IPS-18c (cell line): ENCODE data around the gene WDR5.
"Not testable (repeated sequence)": the region's sequence is repeated elsewhere in the genome, so short reads cannot be mapped to it uniquely, and the experiment has no call there.

Source experiments
- H3K4me3 ChIP-seq: 2 replicates; pipeline ENCODE4 v1.7.0; 2013; ENCODE audit warnings: low read depth, mild to moderate bottlenecking, low read length, moderate library complexity; ENCODE audit not compliant: insufficient read depth
- H3K9me3 ChIP-seq: one replicate; pipeline ENCODE4 v1.6.1; 2013; ENCODE audit warnings: mild to moderate bottlenecking, low read length, moderate library complexity; ENCODE audit not compliant: control insufficient read depth, insufficient read depth

WDR5 gene

DNA sequence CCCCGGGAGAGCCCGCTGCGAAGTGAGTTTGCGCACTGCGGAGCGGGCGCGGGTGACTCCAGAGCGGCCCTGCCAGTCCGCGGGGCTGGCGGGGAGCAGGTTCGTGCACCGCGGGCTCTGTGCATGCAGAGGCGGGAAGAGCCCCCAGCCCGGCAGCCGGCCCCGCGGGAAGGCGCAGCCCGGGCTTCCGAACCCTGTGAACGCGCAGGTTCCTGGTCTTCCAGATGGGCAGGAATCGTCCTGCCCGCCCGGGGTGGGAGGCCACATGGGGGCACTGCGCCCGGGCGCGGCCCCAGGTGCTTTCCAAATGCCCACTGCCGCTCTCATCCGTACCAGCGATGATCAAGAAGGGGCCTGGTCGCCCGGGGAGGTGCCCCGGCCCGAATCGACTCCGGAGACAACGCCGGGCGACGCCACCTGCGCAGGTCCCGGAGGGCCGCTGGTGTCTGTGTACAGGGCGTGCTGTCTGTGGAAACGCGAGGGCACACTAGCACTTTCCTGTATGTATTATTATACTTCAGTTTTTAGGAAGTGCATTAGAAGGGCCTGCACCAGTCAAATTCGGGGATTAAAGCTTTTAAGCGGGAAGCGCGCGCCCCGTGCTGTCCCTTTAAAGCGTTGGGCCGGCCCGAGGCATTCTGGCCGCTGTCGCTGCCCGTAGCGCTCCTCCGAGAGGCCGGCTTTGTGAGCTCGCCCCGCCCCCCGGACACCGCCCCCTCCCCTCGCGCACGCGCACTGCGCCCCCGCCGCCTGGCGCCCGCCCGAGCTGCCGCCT is at the start of gene WDR5:
Gene WDR5 (plus strand): TSS at position 740 of the 775 bp plus-strand sequence. CDS start 3,796 bp downstream, outside the sequence.
- peak within 1 kb of the TSS; percentile 81 for H3K4me3 ChIP-seq

DNA sequence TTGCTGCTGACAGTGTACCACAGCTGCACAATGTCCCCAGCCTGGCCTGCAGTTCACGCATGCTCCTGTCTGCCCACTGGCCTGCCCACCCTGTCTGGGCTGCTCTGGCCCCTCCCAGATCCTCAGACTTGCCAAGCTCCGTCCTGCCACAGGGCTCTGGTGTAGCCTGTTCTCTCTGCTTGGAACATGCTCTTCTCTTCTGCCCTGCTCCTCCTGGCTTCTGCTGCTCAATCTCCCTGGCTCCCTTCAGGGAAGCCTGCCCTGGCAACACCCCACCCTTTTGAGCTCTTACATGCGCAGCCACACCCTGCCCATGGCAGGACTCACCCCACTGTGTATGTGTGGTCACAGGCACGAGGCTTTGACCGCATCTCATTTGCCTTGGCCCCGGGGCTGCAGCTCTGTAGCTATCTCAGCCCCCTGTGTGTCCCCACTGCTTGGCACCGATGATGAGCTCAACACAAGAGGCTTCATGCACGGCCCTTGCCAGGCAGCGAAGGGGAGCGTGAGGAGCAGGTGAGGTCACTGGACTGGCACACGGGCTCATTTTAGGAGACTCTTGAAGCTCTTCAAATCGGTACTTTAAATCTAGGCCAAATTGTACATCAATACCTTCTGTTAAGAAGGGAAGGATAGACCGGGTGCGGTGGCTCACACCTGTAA is 47.7 kb upstream of the WDR5 start:
- no peaks in the 10 kb centered on the region for H3K9me3 ChIP-seq
- no peak overlapping the region for H3K4me3 ChIP-seq

More for the DNA sequence above, at the start of gene WDR5:
- H3K9me3 ChIP-seq = peaks cover 3% of the 10 kb centered on the region

DNA sequence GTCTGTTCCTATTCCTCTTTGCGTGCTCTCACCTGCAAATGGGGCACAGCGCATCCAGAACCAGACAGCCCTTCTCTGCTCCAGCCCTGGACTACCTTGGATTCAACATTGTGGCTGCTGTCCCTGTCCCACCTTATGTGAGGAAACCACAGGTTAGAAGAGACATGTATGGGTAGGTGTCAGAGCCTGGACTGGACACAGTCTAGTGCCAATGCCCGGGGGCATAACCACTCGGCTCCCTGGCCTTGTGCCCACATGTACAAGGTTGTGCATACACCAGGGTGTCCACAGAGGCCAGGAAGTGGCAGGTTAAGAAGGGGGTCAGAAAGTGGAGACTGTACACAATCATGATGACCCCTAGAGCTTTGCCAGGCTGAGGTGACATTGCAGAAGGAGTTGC is 45.9 kb upstream of the WDR5 start:
- Histone ChIP-seq H3K4me3 (no peak overlapping the region), H3K9me3 (no peaks in the 10 kb centered on the region)

DNA sequence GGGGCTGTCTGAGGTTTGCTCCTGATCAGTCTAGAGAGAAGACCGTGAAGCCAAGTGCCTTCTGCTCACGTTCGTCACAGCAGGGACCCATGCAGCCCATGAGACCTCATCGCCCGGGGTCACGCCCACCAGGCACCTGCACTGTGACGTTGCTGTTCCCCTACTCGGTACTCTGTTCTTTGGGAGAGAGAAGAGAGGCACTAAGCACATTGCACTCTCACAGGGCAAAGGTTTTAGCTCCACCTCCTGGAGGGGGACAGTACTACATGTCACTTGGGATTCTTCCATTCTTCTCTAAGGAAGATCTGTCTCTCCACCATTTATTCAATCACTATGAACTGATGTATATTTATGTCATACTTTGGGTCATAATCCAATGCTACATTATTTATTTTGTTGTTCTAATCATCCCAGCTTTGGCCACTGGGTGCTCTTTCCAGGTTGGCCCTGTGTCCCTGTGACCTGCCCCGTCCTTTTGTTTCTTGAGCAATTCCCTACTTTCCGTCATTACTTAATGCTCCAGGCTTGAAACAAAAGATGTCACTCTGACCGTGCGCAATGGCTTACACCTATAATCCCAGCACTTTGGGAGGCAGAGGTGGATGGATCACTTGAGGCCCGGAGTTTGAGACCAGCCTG is 36.6 kb upstream of the WDR5 start:
- peaks cover 3% of the 10 kb centered on the region for H3K9me3 ChIP-seq
- no peak overlapping the region for H3K4me3 ChIP-seq

DNA sequence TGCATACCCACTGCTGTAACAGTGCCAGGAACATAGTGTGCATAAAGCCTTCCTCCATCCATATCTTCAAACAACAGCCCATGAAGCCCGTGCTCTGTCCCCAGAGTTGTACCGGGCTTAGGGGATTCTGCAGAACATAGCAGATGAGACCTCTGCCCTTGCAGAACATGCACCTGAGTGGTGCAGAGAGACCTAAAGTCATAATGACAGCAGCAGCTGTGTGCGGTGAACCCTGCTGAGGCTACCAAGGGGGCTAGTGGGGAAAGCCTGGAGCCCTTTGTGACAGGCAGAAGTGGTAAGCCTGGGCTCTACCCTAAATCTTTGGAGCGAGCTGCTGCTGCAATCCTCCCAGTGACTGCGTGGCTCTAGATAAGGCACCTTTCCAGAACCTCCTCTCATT is 35.8 kb upstream of the WDR5 start:
- no peak overlapping the region for H3K4me3 ChIP-seq
- H3K9me3 ChIP-seq = peaks cover 3% of the 10 kb centered on the region

DNA sequence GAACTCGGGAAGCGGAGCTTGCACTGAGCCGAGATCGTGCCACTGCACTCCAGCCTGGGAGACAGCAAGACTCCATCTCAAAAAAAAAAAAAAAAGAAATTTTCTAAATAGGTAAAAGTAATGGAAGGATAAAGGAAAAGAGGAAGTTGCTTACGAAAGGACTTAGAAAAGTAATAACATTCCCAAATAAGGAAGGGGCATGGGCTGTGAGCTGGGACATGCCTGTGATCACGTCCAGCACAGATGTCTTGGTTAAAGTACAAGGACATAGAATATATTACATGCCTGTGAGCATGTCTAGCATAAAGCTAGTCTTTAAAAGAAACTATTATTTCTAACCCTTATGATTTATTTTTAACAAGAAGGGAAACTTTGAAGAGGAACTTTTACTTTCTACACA is 34.7 kb upstream of the WDR5 start:
- H3K4me3 ChIP-seq, H3K9me3 ChIP-seq: not testable (repeated sequence)

DNA sequence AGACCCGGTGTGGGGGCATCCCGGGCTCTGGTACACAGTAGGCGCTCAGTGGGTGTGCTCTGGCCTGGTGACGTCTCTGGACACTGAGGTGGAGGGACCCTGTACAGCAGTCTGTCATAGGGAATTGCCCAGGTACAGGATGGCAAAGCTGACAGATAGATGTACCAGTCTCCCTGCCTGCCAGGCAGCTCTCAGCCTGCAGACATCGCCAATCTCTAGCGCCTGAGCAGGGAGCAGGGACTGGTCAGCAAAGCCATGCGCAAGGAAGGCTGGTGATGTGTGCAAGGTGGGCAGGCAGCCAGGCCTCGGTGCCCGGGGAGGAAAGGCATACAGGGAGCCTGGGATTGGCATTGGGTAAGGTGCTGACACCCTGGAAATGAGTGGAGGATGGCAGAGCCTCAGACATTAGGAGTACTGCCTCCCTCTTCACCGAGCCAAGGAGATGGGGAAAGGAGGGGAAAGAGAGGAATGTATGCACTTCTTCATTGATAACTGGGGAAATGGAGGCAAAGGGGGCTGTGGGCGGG is 34.2 kb upstream of the WDR5 start:
- H3K4me3 ChIP-seq = no peak overlapping the region
- H3K9me3 ChIP-seq = peaks cover 3% of the 10 kb centered on the region

DNA sequence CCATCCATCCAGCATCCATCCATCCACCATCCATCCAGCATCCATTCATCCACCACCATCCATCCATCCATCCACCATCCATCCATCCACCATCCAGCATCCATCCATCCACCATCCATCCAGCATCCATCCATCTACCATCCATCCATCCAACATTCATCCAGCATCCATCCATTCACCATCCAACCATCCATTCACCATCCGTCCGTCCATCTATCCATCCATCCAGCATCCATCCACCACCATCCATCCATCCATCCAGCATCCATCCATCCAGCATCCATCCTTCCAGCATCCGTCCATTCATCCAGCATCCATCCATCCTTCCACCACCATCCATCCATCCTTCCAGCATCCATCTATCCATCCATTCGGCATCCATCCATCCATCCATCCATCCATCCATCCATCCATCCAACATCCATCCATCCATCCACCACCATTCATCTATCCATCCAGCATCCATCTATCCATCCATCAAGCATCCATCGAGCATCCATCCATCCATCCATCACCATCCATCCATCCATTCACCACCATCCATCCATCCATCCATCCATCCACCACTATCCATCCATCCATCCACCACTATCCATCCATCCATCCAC is 32.4 kb upstream of the WDR5 start:
- Histone ChIP-seq H3K9me3 (peaks cover 3% of the 10 kb centered on the region), H3K4me3 (no peak overlapping the region)

DNA sequence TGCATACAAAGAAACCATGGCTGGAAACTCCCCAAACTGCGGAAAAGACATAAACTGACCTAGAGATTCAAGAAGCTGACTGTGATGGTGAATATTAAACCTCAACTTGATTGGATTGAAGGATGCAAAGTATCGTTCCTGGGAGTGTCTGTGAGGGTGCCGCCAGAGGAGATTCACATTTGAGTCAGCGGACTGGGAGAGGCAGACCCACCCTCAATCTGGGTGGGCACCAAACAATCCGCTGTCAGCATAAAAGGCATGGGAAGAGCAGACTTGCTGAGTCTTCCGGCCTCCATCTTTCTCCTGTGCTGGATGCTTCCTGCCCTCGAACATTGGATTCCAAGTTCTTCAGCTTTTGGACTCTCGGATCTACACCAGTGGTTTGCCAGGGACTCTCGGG is 24.8 kb upstream of the WDR5 start:
- H3K9me3 ChIP-seq = no peaks in the 10 kb centered on the region
- H3K4me3 ChIP-seq = no peak overlapping the region

DNA sequence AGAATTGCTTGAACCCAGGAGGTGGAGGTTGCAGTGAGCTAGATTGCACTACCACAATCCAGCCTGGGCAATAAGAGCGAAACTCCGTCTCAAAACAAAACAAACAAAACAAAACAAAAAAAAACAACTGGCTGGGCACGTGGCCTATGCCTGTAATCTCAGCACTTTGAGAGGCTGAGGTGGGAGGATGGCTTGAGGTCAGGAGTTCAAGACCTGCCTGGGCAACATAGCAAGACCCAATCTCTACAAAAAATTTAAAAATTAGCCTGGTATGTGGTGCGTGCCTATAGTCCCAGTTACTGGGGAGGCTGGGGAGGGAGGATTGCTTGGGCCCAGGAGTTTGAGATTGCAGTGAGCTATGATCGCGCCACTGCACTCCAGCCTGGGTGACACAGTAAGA is 23.3 kb upstream of the WDR5 start:
- no peaks in the 10 kb centered on the region for H3K9me3 ChIP-seq

DNA sequence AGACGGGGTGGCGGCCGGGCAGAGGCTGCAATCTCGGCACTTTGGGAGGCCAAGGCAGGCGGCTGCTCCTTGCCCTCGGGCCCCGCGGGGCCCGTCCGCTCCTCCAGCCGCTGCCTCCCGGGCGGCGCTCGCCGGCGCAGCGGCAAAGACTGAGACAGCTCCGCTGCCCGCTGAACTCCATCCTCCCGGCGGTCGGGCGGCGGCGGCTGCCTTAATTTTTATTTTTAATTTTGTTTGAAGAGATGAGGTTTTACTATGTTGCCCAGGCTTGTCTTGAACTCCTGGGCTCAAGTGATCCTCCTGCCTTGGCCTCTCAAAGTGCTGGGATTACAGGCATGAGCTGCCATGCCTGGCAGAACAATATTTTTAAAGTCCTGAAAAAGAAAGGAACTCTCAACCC is 16.9 kb upstream of the WDR5 start:
- not testable (repeated sequence) for H3K9me3 ChIP-seq, H3K4me3 ChIP-seq

More for the DNA sequence above, 23.3 kb upstream of the WDR5 start:
- H3K4me3 ChIP-seq = no peak overlapping the region

DNA sequence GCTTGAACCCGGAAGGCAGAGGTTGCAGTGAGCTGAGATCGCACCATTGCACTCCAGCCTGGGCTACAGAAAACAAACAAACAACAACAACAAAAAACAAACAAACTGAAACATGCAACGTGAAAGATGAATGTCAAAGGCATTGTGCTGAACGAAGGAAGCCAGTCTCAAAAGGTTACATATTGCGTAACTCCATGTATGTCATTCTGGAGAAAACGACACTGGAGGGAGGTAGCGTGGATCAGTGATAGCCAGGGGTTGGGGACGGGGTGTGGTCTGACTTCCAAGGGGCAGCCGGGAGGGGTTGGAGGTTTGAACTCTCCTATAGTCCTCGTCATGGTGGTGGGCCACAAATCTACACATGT is 12.1 kb upstream of the WDR5 start:
- Histone ChIP-seq H3K9me3 (no peaks in the 10 kb centered on the region), H3K4me3 (no peak overlapping the region)

DNA sequence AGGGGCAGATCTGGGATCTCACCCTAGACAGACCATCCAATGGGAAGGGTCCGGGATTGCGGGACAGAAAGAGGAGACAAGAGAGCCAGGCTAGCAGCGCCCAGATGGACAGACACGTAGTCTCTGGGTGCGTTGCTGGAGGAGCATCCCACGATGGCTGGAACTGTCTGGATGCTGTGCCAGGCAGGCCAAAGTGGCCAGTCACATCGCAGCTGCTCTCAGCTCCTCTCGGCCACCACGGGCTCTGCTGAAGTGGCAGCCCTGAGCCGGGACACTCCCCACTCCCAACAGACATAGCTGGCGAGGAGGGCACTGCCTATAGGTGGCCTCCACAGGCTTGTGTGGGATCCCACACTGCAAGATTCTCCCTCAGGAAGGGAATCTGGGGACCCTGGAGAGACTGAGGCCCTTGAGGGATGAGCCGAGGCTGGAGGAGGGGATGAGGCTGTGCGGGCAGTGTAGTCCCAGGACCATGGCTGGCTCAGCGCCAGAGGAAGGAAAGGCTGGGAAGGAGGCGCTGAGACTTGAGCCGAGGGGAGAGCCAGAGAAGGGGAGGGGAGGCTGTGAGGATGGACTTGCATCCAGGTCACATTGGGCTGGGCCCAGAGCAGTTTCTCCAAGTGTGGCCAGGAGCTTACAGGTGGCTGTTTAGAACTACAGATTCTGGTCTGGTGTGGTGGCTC is 10.3 kb upstream of the WDR5 start:
- Histone ChIP-seq H3K4me3 (no peak overlapping the region), H3K9me3 (no peaks in the 10 kb centered on the region)

DNA sequence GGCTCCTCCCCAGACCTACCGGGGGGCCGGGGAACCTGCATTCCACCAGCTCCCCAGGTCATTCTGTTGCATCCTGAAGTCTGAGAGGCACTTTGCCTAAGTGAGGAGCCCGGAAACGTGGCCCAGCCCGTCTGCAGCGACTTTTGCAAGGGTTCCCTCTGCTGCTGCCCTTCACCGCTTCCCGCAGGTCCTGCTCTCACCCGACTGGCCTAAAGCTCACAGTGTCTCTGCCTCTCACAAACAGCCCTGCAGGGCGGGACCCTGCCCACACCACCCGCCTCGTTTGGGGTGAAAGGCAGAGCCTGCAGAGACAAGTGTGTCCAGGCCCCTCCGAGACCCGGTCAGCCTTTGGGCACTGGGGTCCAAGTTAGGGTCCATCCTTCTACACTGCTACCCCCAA is 9.5 kb upstream of the WDR5 start:
- Histone ChIP-seq H3K9me3 (no peaks in the 10 kb centered on the region), H3K4me3 (no peak overlapping the region)

DNA sequence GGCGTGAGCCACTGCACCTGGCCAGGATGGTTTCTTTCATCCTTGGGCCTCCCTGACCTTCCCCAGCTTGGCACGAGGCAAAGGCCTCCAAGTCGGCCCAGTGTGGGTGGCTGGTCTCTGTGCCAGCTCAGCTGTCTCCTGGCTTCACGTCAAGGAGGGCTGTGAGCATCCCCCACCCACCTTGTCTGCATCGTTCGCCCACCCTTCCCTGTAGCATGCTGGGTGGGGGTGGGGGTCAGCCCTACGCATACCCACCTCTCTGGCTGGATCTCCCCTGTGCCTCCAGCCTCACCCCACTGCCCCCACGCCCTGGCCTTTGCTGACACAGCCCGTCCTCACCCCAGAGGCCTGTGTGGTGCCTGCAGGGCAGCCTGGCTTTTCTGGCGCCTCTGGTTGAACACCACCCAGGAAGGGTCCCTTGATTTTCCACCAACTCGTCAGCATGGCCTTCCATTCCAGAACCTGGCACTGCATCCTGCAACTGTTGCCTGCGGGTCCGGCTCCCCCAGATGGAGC is 8.8 kb upstream of the WDR5 start:
- no peak overlapping the region for H3K4me3 ChIP-seq
- no peaks in the 10 kb centered on the region for H3K9me3 ChIP-seq

DNA sequence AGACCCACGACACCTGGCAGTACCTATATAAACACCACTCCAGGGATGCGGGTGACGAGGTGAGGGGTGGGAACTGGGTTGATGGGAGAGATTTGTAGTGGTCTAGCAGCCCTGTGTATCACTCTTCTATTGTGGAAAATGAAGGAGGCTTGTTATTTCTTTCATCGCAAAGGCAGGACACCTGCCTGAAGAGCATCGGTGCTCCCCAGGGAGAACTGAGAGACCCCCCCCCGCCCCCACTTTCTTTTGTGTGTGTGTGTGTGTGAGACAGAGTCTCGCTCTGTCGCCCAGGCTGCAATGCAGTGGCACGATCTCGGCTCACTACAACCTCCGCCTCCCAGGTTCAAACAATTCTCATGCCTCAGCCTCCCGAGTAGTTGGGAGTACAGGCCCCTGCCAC is 8.3 kb upstream of the WDR5 start:
- no peak overlapping the region for H3K4me3 ChIP-seq
- H3K9me3 ChIP-seq = no peaks in the 10 kb centered on the region
